Body of pancreas (tissue), 4 donors: ENCODE measurements around the gene ANO3.

Experiments
- CTCF ChIP-seq, 7 experiments: fragments of 450-650 bp in 4 of 7; fragments of 200-600 bp in 3 of 7; sonication (generic) in 3 of 7; IDR thresholded peaks; one replicate each; pipeline ENCODE4 v1.5.1; 2016 to 2019; ENCODE audit warnings: antibody characterized with exemption in 7 of 7
- POLR2A ChIP-seq, 3 donors: fragments of 450-650 bp; IDR thresholded peaks; one replicate each; pipeline ENCODE4 v1.6.1; 2016; ENCODE audit warnings: antibody characterized with exemption in 3 of 3, mild to moderate bottlenecking in 2 of 3

GRCh38 chr11:26651916-26652315, 320.0 kb downstream of the ANO3 start:
- no peak for TF ChIP-seq POLR2A (IDR thresholded peaks at IDR 0.05)
- TF ChIP-seq CTCF (IDR thresholded peaks at IDR 0.05) = no peak
